ENCODE results near the gene TXNRD1. TPM values are rescaled to one million over a fixed set of nuclear protein-coding genes. Genes with fewer than 3 reads are reported as not detected.

The TXNRD1 gene
- total and polyA plus RNA-seq, 5 donors from 2014 or later, result 26.5 to 47.7 (median 34.2) TPM

DNA sequence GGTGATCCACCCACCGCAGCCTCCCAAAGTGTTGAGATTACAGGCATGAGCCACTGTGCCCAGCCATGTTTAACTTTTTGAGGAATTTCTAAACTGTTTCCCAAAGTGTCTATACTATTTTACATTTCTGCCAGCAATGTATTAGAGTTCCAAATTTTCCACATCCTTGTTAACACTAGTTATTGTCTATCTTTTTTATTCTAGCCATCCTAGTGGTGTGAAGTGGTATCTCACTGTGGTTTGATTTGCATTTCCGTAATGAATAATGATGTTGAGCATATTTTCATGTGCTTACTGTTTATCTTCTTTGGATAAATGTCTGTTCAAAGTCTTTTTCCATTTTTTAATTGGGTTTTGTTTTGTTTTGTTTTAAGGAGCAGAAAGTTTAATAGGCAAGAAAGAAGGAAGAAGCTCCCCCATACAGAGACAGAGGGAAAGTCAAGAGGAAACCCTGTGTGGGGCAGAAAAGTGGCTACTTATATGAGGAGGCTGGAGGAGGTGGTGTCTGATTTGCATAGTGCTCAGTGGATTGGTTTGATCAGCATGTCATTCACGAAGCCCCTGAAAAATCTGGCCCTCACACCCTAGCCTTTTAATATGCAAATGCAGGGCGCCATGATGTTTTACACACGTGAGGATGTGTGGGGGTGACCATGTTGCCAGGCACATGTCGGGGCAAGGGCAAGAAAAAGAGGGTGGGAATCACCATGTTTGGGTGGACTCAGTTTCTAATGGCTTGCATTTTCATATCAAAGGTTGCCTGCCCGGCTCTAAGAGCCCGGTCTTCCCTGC is 14.9 kb downstream of the TXNRD1 start:
- DNase-seq (no peak), ATAC-seq (ENCODE audit: low read depth in 2 of 2) (no peak)
- peaks cover 0 to 24% (median 7%) of the 10 kb centered on the region in 7 donors for H3K9me3 Mint-ChIP-seq
- Histone ChIP-seq H3K4me3 (ENCODE audit: low read depth, low read length) (no peak overlapping the region), H3K9me3 (ENCODE audit: control insufficient read depth in 2 of 2, low read length in 2 of 2) (peaks cover 24 to 29% of the 10 kb centered on the region in 2 experiments), H3K27me3 (ENCODE audit: control insufficient read depth, insufficient read depth, low read length) (no peaks in the 10 kb centered on the region), H3K4me1 (ENCODE audit: control insufficient read depth, insufficient read depth, low read length, poor library complexity, severe bottlenecking) (no peaks in the 10 kb centered on the region), H3K36me3 (ENCODE audit: control insufficient read depth, insufficient read depth, low read length) (no peaks in the 10 kb centered on the region), H3K27ac (ENCODE audit: insufficient read depth, low read length, poor library complexity, severe bottlenecking) (no peak overlapping the region)
- H3K4me1 Mint-ChIP-seq, result no peaks in the 10 kb centered on the region
- H3K36me3 Mint-ChIP-seq, result peaks cover 3% of the 10 kb centered on the region
- peaks cover 17% of the 10 kb centered on the region for H3K27me3 Mint-ChIP-seq
- no peak overlapping the region for H3K4me3 Mint-ChIP-seq
- H3K27ac Mint-ChIP-seq, result no peak overlapping the region

DNA sequence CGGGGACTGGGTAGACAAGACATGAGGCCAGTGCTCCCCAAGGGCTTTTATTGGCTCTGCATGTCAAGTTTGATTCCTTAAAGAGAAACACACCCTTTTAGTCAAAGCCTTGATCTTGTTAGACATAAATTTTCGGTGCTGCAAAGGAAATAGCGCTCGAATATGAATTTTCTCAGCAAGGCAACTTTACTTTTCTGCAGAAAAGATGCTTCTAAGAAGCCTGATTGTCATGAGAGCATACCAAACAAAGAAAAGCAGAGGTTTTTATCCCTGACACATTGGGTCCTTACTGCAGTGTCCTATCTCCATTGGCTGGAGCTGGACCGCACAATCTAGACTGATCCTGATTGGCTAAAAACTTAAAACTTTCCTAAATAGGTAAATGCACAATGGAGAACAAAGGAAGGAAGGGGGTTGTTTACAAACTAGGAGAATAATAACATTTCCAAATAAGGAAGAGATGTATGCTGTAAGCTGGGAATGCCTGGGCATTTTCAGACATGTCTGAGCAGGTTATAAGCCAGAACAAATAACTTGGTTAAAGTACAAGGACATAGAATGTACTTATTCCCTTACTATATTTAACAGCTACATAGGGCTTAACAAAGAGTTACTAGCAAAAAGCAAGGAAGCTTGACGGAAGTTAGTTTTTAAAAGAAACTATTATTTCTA is 17.2 kb downstream of the TXNRD1 start:
- no peaks in the 10 kb centered on the region for H3K36me3 ChIP-seq (ENCODE audit: control insufficient read depth, insufficient read depth, low read length)
- no peak overlapping the region for H3K27ac ChIP-seq (ENCODE audit: insufficient read depth, low read length, poor library complexity, severe bottlenecking)
- no peaks in the 10 kb centered on the region for H3K4me1 ChIP-seq (ENCODE audit: control insufficient read depth, insufficient read depth, low read length, poor library complexity, severe bottlenecking)
- Mint-ChIP-seq H3K4me3 (no peak overlapping the region), H3K36me3 (peaks cover 6% of the 10 kb centered on the region), H3K27me3 (peaks cover 12% of the 10 kb centered on the region), H3K9me3 (peaks cover 0 to 36% (median 11%) of the 10 kb centered on the region in 7 donors), H3K27ac (no peak overlapping the region), H3K4me1 (no peaks in the 10 kb centered on the region)
- DNase-seq, result no peak
- no peaks in the 10 kb centered on the region for H3K27me3 ChIP-seq (ENCODE audit: control insufficient read depth, insufficient read depth, low read length)
- no peak for ATAC-seq (ENCODE audit: low read depth in 2 of 2)
- H3K9me3 ChIP-seq (ENCODE audit: control insufficient read depth in 2 of 2, low read length in 2 of 2), result peaks cover 32 to 36% of the 10 kb centered on the region in 2 experiments
- H3K4me3 ChIP-seq (ENCODE audit: low read depth, low read length), result no peak overlapping the region

- Histone ChIP-seq H3K4me1 (ENCODE audit: control insufficient read depth, insufficient read depth, low read length, poor library complexity, severe bottlenecking) (no peaks in the 10 kb centered on the region), H3K27me3 (ENCODE audit: control insufficient read depth, insufficient read depth, low read length) (no peaks in the 10 kb centered on the region), H3K27ac (ENCODE audit: insufficient read depth, low read length, poor library complexity, severe bottlenecking) (no peak overlapping the region), H3K36me3 (ENCODE audit: control insufficient read depth, insufficient read depth, low read length) (no peaks in the 10 kb centered on the region), H3K9me3 (ENCODE audit: control insufficient read depth in 2 of 2, low read length in 2 of 2) (peaks cover 32 to 36% of the 10 kb centered on the region in 2 experiments), H3K4me3 (ENCODE audit: low read depth, low read length) (no peak overlapping the region)
- ATAC-seq (ENCODE audit: low read depth in 2 of 2) (no peak), DNase-seq (no peak)
- Mint-ChIP-seq H3K9me3 (peaks cover 0 to 36% (median 11%) of the 10 kb centered on the region in 7 donors), H3K4me1 (no peaks in the 10 kb centered on the region), H3K27ac (no peak overlapping the region), H3K4me3 (no peak overlapping the region), H3K36me3 (peaks cover 6% of the 10 kb centered on the region), H3K27me3 (peaks cover 8% of the 10 kb centered on the region)
These were observed 19.4 kb downstream of the TXNRD1 start for GRCh38 chr12:104234926-104235499.

GRCh38 chr12:104237930-104238329 is 22.4 kb downstream of the TXNRD1 start:
- Mint-ChIP-seq H3K4me1 (no peaks in the 10 kb centered on the region), H3K4me3 (no peak overlapping the region), H3K27ac (no peak overlapping the region), H3K36me3 (peaks cover 3% of the 10 kb centered on the region), H3K9me3 (peaks cover 0 to 25% (median 10%) of the 10 kb centered on the region in 7 donors), H3K27me3 (peaks cover 6% of the 10 kb centered on the region)
- ATAC-seq (ENCODE audit: low read depth in 2 of 2) (no peak), DNase-seq (no peak)
- Histone ChIP-seq H3K36me3 (ENCODE audit: control insufficient read depth, insufficient read depth, low read length) (no peaks in the 10 kb centered on the region), H3K9me3 (ENCODE audit: control insufficient read depth in 2 of 2, low read length in 2 of 2) (peaks cover 25 to 26% of the 10 kb centered on the region in 2 experiments), H3K4me1 (ENCODE audit: control insufficient read depth, insufficient read depth, low read length, poor library complexity, severe bottlenecking) (no peaks in the 10 kb centered on the region), H3K27me3 (ENCODE audit: control insufficient read depth, insufficient read depth, low read length) (no peaks in the 10 kb centered on the region), H3K4me3 (ENCODE audit: low read depth, low read length) (no peak overlapping the region), H3K27ac (ENCODE audit: insufficient read depth, low read length, poor library complexity, severe bottlenecking) (no peak overlapping the region)

- DNase-seq (no peak), ATAC-seq (ENCODE audit: low read depth in 2 of 2) (no peak)
- Histone ChIP-seq H3K9me3 (ENCODE audit: control insufficient read depth in 2 of 2, low read length in 2 of 2) (no peaks in the 10 kb centered on the region), H3K27me3 (ENCODE audit: control insufficient read depth, insufficient read depth, low read length) (no peaks in the 10 kb centered on the region), H3K27ac (ENCODE audit: insufficient read depth, low read length, poor library complexity, severe bottlenecking) (no peak overlapping the region), H3K36me3 (ENCODE audit: control insufficient read depth, insufficient read depth, low read length) (no peaks in the 10 kb centered on the region), H3K4me3 (ENCODE audit: low read depth, low read length) (no peak overlapping the region), H3K4me1 (ENCODE audit: control insufficient read depth, insufficient read depth, low read length, poor library complexity, severe bottlenecking) (no peaks in the 10 kb centered on the region)
- no peak overlapping the region for H3K4me3 Mint-ChIP-seq
- H3K4me1 Mint-ChIP-seq, result no peaks in the 10 kb centered on the region
- H3K27ac Mint-ChIP-seq, result no peak overlapping the region
- peaks cover 18% of the 10 kb centered on the region for H3K27me3 Mint-ChIP-seq
- no peaks in the 10 kb centered on the region for H3K9me3 Mint-ChIP-seq
- H3K36me3 Mint-ChIP-seq, result no peaks in the 10 kb centered on the region
These were observed 27.1 kb downstream of the TXNRD1 start for GRCh38 chr12:104242546-104243206.

GRCh38 chr12:104243551-104243950 is 28.0 kb downstream of the TXNRD1 start:
- Mint-ChIP-seq H3K9me3 (no peaks in the 10 kb centered on the region), H3K27me3 (peaks cover 18% of the 10 kb centered on the region), H3K4me1 (no peaks in the 10 kb centered on the region), H3K27ac (no peak overlapping the region), H3K36me3 (no peaks in the 10 kb centered on the region), H3K4me3 (no peak overlapping the region)
- Histone ChIP-seq H3K4me3 (ENCODE audit: low read depth, low read length) (no peak overlapping the region), H3K27ac (ENCODE audit: insufficient read depth, low read length, poor library complexity, severe bottlenecking) (no peak overlapping the region), H3K9me3 (ENCODE audit: control insufficient read depth in 2 of 2, low read length in 2 of 2) (no peaks in the 10 kb centered on the region), H3K36me3 (ENCODE audit: control insufficient read depth, insufficient read depth, low read length) (no peaks in the 10 kb centered on the region), H3K27me3 (ENCODE audit: control insufficient read depth, insufficient read depth, low read length) (no peaks in the 10 kb centered on the region), H3K4me1 (ENCODE audit: control insufficient read depth, insufficient read depth, low read length, poor library complexity, severe bottlenecking) (no peaks in the 10 kb centered on the region)
- DNase-seq (no peak), ATAC-seq (ENCODE audit: low read depth in 2 of 2) (no peak)

GRCh38 chr12:104243971-104244370 is 28.4 kb downstream of the TXNRD1 start:
- no peaks in the 10 kb centered on the region for H3K9me3 ChIP-seq (ENCODE audit: control insufficient read depth in 2 of 2, low read length in 2 of 2)
- peaks cover 18% of the 10 kb centered on the region for H3K27me3 Mint-ChIP-seq
- no peaks in the 10 kb centered on the region for H3K27me3 ChIP-seq (ENCODE audit: control insufficient read depth, insufficient read depth, low read length)
- no peaks in the 10 kb centered on the region for H3K4me1 ChIP-seq (ENCODE audit: control insufficient read depth, insufficient read depth, low read length, poor library complexity, severe bottlenecking)
- no peaks in the 10 kb centered on the region for H3K4me1 Mint-ChIP-seq
- no peaks in the 10 kb centered on the region for H3K9me3 Mint-ChIP-seq
- ATAC-seq (ENCODE audit: low read depth in 2 of 2), result no peak
- no peak overlapping the region for H3K4me3 ChIP-seq (ENCODE audit: low read depth, low read length)
- no peak for DNase-seq
- H3K27ac Mint-ChIP-seq, result no peak overlapping the region
- H3K36me3 Mint-ChIP-seq, result no peaks in the 10 kb centered on the region
- no peak overlapping the region for H3K27ac ChIP-seq (ENCODE audit: insufficient read depth, low read length, poor library complexity, severe bottlenecking)
- no peaks in the 10 kb centered on the region for H3K36me3 ChIP-seq (ENCODE audit: control insufficient read depth, insufficient read depth, low read length)
- no peak overlapping the region for H3K4me3 Mint-ChIP-seq

Data from CD4-positive, CD25-positive, alpha-beta regulatory T cell (primary cell).